ENCODE data around the gene WDFY3.

WDFY3 gene

GRCh38 chr4:84786478-84786877 is 180.0 kb downstream of the WDFY3 start:
- H4K20me1 ChIP-seq (ENCODE audit: insufficient read depth, low read length, poor library complexity, severe bottlenecking), result no peaks in the 10 kb centered on the region
- H3K9me2 ChIP-seq (replicated peaks; ENCODE audit: low read depth, low read length), result no peaks in the 10 kb centered on the region
- TF ChIP-seq EZH2phosphoT487 (IDR thresholded peaks at IDR 0.05; ENCODE audit: borderline replicate concordance), result no peak
- TF ChIP-seq, protein P1, sequence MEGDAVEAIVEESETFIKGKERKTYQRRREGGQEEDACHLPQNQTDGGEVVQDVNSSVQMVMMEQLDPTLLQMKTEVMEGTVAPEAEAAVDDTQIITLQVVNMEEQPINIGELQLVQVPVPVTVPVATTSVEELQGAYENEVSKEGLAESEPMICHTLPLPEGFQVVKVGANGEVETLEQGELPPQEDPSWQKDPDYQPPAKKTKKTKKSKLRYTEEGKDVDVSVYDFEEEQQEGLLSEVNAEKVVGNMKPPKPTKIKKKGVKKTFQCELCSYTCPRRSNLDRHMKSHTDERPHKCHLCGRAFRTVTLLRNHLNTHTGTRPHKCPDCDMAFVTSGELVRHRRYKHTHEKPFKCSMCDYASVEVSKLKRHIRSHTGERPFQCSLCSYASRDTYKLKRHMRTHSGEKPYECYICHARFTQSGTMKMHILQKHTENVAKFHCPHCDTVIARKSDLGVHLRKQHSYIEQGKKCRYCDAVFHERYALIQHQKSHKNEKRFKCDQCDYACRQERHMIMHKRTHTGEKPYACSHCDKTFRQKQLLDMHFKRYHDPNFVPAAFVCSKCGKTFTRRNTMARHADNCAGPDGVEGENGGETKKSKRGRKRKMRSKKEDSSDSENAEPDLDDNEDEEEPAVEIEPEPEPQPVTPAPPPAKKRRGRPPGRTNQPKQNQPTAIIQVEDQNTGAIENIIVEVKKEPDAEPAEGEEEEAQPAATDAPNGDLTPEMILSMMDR (conservative IDR thresholded peaks at IDR 0.05; ENCODE audit: low read length), result no peak
- peaks cover 21% of the 10 kb centered on the region; the same call in 1 of the 2 replicates for H3K36me3 ChIP-seq (ENCODE audit: insufficient read depth, low read length)
- no peak overlapping the region for H3K4me3 ChIP-seq (ENCODE audit: low read length, poor library complexity, severe bottlenecking)
- H2AFZ ChIP-seq (ENCODE audit: low read length), result no peak overlapping the region
- H3K79me2 ChIP-seq (ENCODE audit: insufficient read depth, low read length), result no peaks in the 10 kb centered on the region
- H3K9me3 ChIP-seq (ENCODE audit: insufficient read depth, low read depth, low read length), result no peaks in the 10 kb centered on the region
- no peak overlapping the region for H3K9ac ChIP-seq (ENCODE audit: low read depth, low read length, poor library complexity, severe bottlenecking)
- no peaks in the 10 kb centered on the region for H3K27me3 ChIP-seq (ENCODE audit: insufficient read depth, low read length, poor library complexity, severe bottlenecking)
- no peaks in the 10 kb centered on the region for H3K4me1 ChIP-seq (ENCODE audit: insufficient read depth, low read length, poor library complexity, severe bottlenecking)
- no peak overlapping the region for H3K4me2 ChIP-seq (ENCODE audit: low read depth, low read length, poor library complexity, severe bottlenecking)
- no peaks in the 10 kb centered on the region for H3F3A ChIP-seq (ENCODE audit: low read depth)

DNA sequence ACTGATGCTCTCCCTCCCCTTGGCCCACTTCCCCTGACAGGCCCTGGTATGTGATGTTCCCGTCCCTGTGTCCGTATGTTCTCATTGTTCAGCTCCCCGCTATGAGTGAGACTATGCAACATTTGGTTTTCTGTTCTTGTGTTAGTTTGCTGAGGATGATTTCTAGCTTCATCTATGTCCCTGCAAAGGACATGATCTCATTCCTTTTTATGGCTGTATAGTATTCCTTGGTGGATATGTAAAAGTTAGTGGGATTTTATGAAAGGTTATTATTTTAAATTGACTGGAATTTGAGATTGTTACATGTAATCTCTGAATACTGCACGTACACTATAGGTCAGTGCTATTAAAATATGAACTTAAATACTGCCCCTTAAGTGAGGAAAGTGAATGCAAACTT is 184.0 kb downstream of the WDFY3 start:
- H4K20me1 ChIP-seq (ENCODE audit: insufficient read depth, low read length, poor library complexity, severe bottlenecking), result no peaks in the 10 kb centered on the region
- TF ChIP-seq, protein P1 (conservative IDR thresholded peaks at IDR 0.05; ENCODE audit: low read length), result no peak
- no peak for TF ChIP-seq EZH2phosphoT487 (IDR thresholded peaks at IDR 0.05; ENCODE audit: borderline replicate concordance)
- no peaks in the 10 kb centered on the region for H3F3A ChIP-seq (ENCODE audit: low read depth)
- no peaks in the 10 kb centered on the region for H3K4me1 ChIP-seq (ENCODE audit: insufficient read depth, low read length, poor library complexity, severe bottlenecking)
- H3K4me3 ChIP-seq (ENCODE audit: low read length, poor library complexity, severe bottlenecking), result no peak overlapping the region
- no peaks in the 10 kb centered on the region for H3K79me2 ChIP-seq (ENCODE audit: insufficient read depth, low read length)
- H3K9ac ChIP-seq (ENCODE audit: low read depth, low read length, poor library complexity, severe bottlenecking), result no peak overlapping the region
- no peaks in the 10 kb centered on the region for H3K9me3 ChIP-seq (ENCODE audit: insufficient read depth, low read depth, low read length)
- peaks cover 21% of the 10 kb centered on the region; the same call in 1 of the 2 replicates for H3K36me3 ChIP-seq (ENCODE audit: insufficient read depth, low read length)
- H3K27me3 ChIP-seq (ENCODE audit: insufficient read depth, low read length, poor library complexity, severe bottlenecking), result no peaks in the 10 kb centered on the region
- no peaks in the 10 kb centered on the region for H3K9me2 ChIP-seq (replicated peaks; ENCODE audit: low read depth, low read length)
- no peak overlapping the region for H3K4me2 ChIP-seq (ENCODE audit: low read depth, low read length, poor library complexity, severe bottlenecking)
- no peak overlapping the region for H2AFZ ChIP-seq (ENCODE audit: low read length)

DNA sequence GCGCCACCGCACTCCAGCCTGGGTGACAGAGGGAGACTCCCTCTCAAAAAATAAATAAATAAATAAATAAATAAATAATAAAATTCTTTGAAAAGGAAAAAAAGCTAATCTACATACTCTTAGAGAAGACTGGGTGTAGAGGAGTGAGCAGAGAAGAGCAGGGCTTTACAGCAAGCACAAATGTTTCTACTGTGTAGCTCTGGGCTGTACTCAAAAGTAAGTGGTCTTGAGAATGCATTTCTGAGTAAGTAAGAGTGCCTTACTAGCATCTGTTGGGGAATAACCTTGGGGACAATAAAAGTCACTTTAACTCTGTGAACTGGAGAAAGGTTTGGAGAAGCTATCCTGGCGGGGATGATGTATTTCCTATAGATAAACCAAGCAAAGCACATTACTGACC is 185.8 kb downstream of the WDFY3 start:
- H3F3A ChIP-seq (ENCODE audit: low read depth), result no peaks in the 10 kb centered on the region
- H3K9me3 ChIP-seq (ENCODE audit: insufficient read depth, low read depth, low read length), result no peaks in the 10 kb centered on the region
- TF ChIP-seq, protein P1 (conservative IDR thresholded peaks at IDR 0.05; ENCODE audit: low read length), result no peak
- TF ChIP-seq EZH2phosphoT487 (IDR thresholded peaks at IDR 0.05; ENCODE audit: borderline replicate concordance), result no peak
- no peak overlapping the region for H3K4me3 ChIP-seq (ENCODE audit: low read length, poor library complexity, severe bottlenecking)
- H3K4me2 ChIP-seq (ENCODE audit: low read depth, low read length, poor library complexity, severe bottlenecking), result no peak overlapping the region
- no peaks in the 10 kb centered on the region for H3K27me3 ChIP-seq (ENCODE audit: insufficient read depth, low read length, poor library complexity, severe bottlenecking)
- H3K4me1 ChIP-seq (ENCODE audit: insufficient read depth, low read length, poor library complexity, severe bottlenecking), result no peaks in the 10 kb centered on the region
- H2AFZ ChIP-seq (ENCODE audit: low read length), result no peak overlapping the region
- H3K36me3 ChIP-seq (ENCODE audit: insufficient read depth, low read length), result peaks cover 8% of the 10 kb centered on the region; the same call in 1 of the 2 replicates
- H3K79me2 ChIP-seq (ENCODE audit: insufficient read depth, low read length), result no peaks in the 10 kb centered on the region
- H3K9me2 ChIP-seq (replicated peaks; ENCODE audit: low read depth, low read length), result no peaks in the 10 kb centered on the region
- no peaks in the 10 kb centered on the region for H4K20me1 ChIP-seq (ENCODE audit: insufficient read depth, low read length, poor library complexity, severe bottlenecking)
- H3K9ac ChIP-seq (ENCODE audit: low read depth, low read length, poor library complexity, severe bottlenecking), result no peak overlapping the region
